ENCODE measurements around the gene KCTD10. TPM values are rescaled to one million over a fixed set of nuclear protein-coding genes. Genes with fewer than 3 reads are reported as not detected.

The KCTD10 gene
- total and polyA plus RNA-seq, 2 of the 13 experiments (the other 11 are each of a cell fraction or from before 2014, with no cell fraction given) = 6.9 to 25.4 TPM

DNA sequence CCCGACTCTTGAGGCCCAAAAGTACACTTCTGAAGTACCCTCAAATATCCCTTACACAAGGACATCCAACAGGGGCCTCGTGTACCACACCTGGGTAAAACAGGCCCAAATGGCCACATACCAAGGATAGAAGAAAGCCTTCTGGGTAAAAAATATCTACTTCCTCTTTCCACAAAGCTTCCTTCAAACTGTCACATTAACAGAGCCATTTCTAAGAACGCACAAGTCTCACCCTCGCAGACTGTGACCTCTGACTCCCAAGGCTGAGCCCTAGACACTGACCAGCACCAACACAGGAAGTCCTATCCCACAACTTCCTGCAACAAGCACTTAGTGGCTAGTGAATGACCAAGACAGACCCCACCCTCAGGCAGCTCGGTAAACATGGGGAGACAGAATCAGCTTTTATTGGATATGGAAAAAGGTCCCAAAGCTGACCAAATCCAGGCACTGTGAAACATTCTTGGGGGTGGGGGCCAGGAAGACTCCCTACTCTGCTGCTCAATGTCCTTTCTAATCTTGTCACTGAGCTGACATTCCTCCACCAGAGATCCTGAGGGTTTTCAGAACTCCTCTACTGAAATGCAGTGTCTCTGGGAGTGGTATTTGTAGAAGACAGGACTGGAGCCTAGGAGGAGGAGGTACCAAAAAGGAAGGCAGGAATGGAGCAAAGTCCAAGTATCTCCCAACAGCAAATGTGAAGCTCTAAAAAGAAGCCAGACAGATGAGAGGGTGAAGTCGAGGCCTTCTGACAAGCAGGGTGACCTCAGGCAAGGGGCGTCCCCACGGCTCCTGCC is 15.9 kb downstream of the KCTD10 start (continued):
- TF ChIP-seq, protein P1, sequence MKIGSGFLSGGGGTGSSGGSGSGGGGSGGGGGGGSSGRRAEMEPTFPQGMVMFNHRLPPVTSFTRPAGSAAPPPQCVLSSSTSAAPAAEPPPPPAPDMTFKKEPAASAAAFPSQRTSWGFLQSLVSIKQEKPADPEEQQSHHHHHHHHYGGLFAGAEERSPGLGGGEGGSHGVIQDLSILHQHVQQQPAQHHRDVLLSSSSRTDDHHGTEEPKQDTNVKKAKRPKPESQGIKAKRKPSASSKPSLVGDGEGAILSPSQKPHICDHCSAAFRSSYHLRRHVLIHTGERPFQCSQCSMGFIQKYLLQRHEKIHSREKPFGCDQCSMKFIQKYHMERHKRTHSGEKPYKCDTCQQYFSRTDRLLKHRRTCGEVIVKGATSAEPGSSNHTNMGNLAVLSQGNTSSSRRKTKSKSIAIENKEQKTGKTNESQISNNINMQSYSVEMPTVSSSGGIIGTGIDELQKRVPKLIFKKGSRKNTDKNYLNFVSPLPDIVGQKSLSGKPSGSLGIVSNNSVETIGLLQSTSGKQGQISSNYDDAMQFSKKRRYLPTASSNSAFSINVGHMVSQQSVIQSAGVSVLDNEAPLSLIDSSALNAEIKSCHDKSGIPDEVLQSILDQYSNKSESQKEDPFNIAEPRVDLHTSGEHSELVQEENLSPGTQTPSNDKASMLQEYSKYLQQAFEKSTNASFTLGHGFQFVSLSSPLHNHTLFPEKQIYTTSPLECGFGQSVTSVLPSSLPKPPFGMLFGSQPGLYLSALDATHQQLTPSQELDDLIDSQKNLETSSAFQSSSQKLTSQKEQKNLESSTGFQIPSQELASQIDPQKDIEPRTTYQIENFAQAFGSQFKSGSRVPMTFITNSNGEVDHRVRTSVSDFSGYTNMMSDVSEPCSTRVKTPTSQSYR (CRISPR knock-in tag; IDR thresholded peaks at IDR 0.05; ENCODE audit: borderline replicate concordance) = no peak
- peak; percentile 17; the same call in 1 of the 2 replicates for TF ChIP-seq HNF4A (CRISPR knock-in tag; IDR thresholded peaks at IDR 0.05)
- no peak for TF ChIP-seq MTF1 (CRISPR knock-in tag; IDR thresholded peaks at IDR 0.05)
- TF ChIP-seq ZNF577 (CRISPR knock-in tag; IDR thresholded peaks at IDR 0.05; ENCODE audit: borderline replicate concordance, low read depth) = no peak
- TF ChIP-seq, protein P2, sequence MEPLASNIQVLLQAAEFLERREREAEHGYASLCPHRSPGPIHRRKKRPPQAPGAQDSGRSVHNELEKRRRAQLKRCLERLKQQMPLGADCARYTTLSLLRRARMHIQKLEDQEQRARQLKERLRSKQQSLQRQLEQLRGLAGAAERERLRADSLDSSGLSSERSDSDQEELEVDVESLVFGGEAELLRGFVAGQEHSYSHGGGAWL (CRISPR knock-in tag; IDR thresholded peaks at IDR 0.05) = no peak

GRCh38 chr12:109460538-109460937 is 16.6 kb downstream of the KCTD10 start:
- TF ChIP-seq ZFX (CRISPR knock-in tag; IDR thresholded peaks at IDR 0.05; ENCODE audit: low read depth) = 0 out of 2 replicates have a peak, but pooled peaks have one; percentile 1
- TF ChIP-seq, protein P3, sequence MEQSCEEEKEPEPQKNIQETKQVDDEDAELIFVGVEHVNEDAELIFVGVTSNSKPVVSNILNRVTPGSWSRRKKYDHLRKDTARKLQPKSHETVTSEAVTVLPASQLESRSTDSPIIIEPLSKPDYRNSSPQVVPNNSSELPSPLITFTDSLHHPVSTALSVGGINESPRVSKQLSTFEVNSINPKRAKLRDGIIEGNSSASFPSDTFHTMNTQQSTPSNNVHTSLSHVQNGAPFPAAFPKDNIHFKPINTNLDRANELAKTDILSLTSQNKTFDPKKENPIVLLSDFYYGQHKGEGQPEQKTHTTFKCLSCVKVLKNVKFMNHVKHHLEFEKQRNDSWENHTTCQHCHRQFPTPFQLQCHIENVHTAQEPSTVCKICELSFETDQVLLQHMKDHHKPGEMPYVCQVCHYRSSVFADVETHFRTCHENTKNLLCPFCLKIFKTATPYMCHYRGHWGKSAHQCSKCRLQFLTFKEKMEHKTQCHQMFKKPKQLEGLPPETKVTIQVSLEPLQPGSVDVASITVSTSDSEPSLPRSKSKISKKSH (CRISPR knock-in tag; IDR thresholded peaks at IDR 0.05; ENCODE audit: borderline replicate concordance) = no peak
- no peak for TF ChIP-seq ZNF343 (CRISPR knock-in tag; IDR thresholded peaks at IDR 0.05)
- 100% methylated on average over 5 of the region's 13 CpGs for WGBS (ENCODE audit: low lambda C conversion rate)
- Histone ChIP-seq H3K36me3 (replicated peaks in 1 of 2; ENCODE audit: control insufficient read depth in 1 of 2, insufficient read depth in 2 of 2, low read length in 2 of 2) (peaks cover 16 to 49% of the 10 kb centered on the region in 2 experiments), H3K4me2 (ENCODE audit: low read depth, low read length) (no peak overlapping the region), H3K79me2 (ENCODE audit: insufficient read depth, low read length) (peaks cover 14% of the 10 kb centered on the region), H3K9ac (ENCODE audit: insufficient read depth, low read depth, low read length) (no peak overlapping the region), H3K27me3 (ENCODE audit: control insufficient read depth in 1 of 2, insufficient read depth in 2 of 2, low read length in 2 of 2) (no peaks in the 10 kb centered on the region), H3K4me1 (ENCODE audit: insufficient read depth, low read length) (peaks cover 39% of the 10 kb centered on the region), H2AFZ (ENCODE audit: low read length) (no peak overlapping the region), H3K9me3 (ENCODE audit: low read length) (no peaks in the 10 kb centered on the region), H3K27ac (ENCODE audit: extremely low read length, insufficient read depth, low read length) (peak overlapping the region; percentile 44), H3K4me3 (replicated peaks in 1 of 3; ENCODE audit: insufficient read depth in 1 of 3, low read depth in 2 of 3, low read length in 3 of 3) (no peak overlapping the region), H4K20me1 (ENCODE audit: insufficient read depth, low read length) (no peaks in the 10 kb centered on the region; the same call in 1 of the 2 replicates)
- ChIA-PET POLR2A (no interaction called here), CTCF (ENCODE audit: low intra/inter-chr PET ratio, low total read pairs) (no interaction called here)
- FAIRE-seq = no peak
- intact Hi-C loops (cut with micrococcal nuclease; ENCODE audit: unreplicated experiment) = no loop called here
- in situ Hi-C loops (cut with HindIII; ENCODE audit: extremely low pct_ligation_motif_present, low pct_unique_long_range_greater_than_20kb) = no loop called here
- no peak for ATAC-seq
- BruUV-seq (replicated peaks) = no TSS peak
- no peak for DNase-seq (ENCODE audit: low spot score)

Data from HepG2 (cell line).